ENCODE data around the gene MAPRE3. TPM values are rescaled to one million over a fixed set of nuclear protein-coding genes. Genes with fewer than 3 reads are reported as not detected.

The MAPRE3 gene
- total RNA-seq, 2 donors from 2014 or later, result 3.2 to 4.4 TPM

DNA sequence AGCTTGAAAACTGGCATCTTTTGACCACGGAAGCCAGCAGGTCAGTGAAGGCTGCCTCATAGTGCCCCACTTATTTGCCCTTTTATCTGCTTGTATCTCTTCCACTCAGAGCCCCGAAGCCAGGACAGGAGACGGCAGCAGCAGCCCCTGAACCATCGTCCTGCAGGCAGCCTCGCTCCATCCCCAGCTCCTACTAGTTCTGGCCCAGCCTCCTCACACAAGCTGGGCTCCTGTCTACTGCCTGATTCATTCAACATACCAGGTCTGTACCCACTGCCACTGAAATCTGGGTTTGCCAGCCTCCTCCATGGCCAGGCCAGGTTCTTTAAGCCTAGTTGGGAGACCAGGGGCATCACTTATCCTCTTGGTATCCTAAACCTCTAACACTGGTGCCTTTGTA lies 96.9 kb downstream of the MAPRE3 start:
- H3K4me3 Mint-ChIP-seq, result no peak overlapping the region
- H3K36me3 Mint-ChIP-seq (ENCODE audit: low read depth), result peaks cover 65% of the 10 kb centered on the region
- H3K4me3 ChIP-seq (ENCODE audit: low read length), result no peak overlapping the region
- no peaks in the 10 kb centered on the region for H3K9me3 ChIP-seq (ENCODE audit: control insufficient read depth, low read length)
- peaks cover 56% of the 10 kb centered on the region for H3K36me3 ChIP-seq (ENCODE audit: control insufficient read depth, insufficient read depth, low read length)
- no peaks in the 10 kb centered on the region for H3K27me3 ChIP-seq (ENCODE audit: control insufficient read depth, insufficient read depth, low read length, poor library complexity, severe bottlenecking)
- H3K27ac Mint-ChIP-seq, result no peak overlapping the region
- no peak for TF ChIP-seq CTCF (conservative IDR thresholded peaks at IDR 0.05)
- no peaks in the 10 kb centered on the region for H3K27me3 Mint-ChIP-seq (ENCODE audit: insufficient read depth)
- H3K9ac ChIP-seq (ENCODE audit: extremely low read depth, low read length, poor library complexity, severe bottlenecking), result no peak overlapping the region
- 96 to 98% methylated on average over 5 of the region's 5 CpGs for WGBS, 2 experiments (ENCODE audit: insufficient coverage in 1 of 2, insufficient read length in 1 of 2)
- no peaks in the 10 kb centered on the region for H3K9me3 Mint-ChIP-seq
- no peak for DNase-seq
- H3K4me1 ChIP-seq (ENCODE audit: control insufficient read depth, insufficient read depth, low read length), result peaks cover 4% of the 10 kb centered on the region
- no peak overlapping the region for H3K27ac ChIP-seq (ENCODE audit: low read depth, low read length)
- H3K4me1 Mint-ChIP-seq, result peaks cover 12% of the 10 kb centered on the region

DNA sequence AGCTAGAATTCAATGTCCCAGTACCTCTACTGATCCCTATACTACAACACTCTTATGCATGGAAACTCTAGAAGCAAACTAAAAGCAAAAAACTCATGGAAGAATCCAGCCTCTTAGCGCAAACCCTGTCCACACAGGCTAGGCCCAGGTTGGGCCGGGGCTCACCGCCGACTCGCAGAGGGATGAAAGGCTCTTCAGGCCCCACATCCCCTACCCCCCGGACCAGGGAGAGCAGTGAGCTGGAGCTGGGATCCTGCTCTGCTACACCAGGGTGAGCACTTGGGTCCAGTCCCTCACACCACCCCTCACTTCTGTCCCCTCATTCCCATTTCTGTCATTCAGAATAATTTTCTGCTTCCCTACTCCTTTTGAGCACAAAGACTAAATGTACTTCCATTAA lies 99.0 kb downstream of the MAPRE3 start:
- H3K4me3 ChIP-seq (ENCODE audit: low read length), result peak overlapping the region; percentile 100
- H3K36me3 ChIP-seq (ENCODE audit: control insufficient read depth, insufficient read depth, low read length), result peaks cover 49% of the 10 kb centered on the region
- H3K4me3 Mint-ChIP-seq, result peak overlapping the region; percentile 95
- TF ChIP-seq CTCF (conservative IDR thresholded peaks at IDR 0.05), result no peak
- H3K27ac ChIP-seq (ENCODE audit: low read depth, low read length), result no peak overlapping the region
- H3K27me3 ChIP-seq (ENCODE audit: control insufficient read depth, insufficient read depth, low read length, poor library complexity, severe bottlenecking), result no peaks in the 10 kb centered on the region
- peak overlapping the region; percentile 1 for H3K9ac ChIP-seq (ENCODE audit: extremely low read depth, low read length, poor library complexity, severe bottlenecking)
- H3K27ac Mint-ChIP-seq, result no peak overlapping the region
- no peaks in the 10 kb centered on the region for H3K27me3 Mint-ChIP-seq (ENCODE audit: insufficient read depth)
- peaks cover 19% of the 10 kb centered on the region for H3K4me1 Mint-ChIP-seq
- peaks cover 7% of the 10 kb centered on the region for H3K4me1 ChIP-seq (ENCODE audit: control insufficient read depth, insufficient read depth, low read length)
- peaks cover 47% of the 10 kb centered on the region for H3K36me3 Mint-ChIP-seq (ENCODE audit: low read depth)
- H3K9me3 ChIP-seq (ENCODE audit: control insufficient read depth, low read length), result no peaks in the 10 kb centered on the region
- no peaks in the 10 kb centered on the region for H3K9me3 Mint-ChIP-seq
- DNase-seq, result no peak
- 93 to 100% methylated on average over 4 to 6 of the region's 6 CpGs for WGBS, 2 experiments (ENCODE audit: insufficient coverage in 1 of 2, insufficient read length in 1 of 2)

GRCh38 chr2:27069961-27070618 lies 99.7 kb downstream of the MAPRE3 start:
- H3K27ac ChIP-seq (ENCODE audit: low read depth, low read length), result no peak overlapping the region
- no peaks in the 10 kb centered on the region for H3K9me3 Mint-ChIP-seq

More at GRCh38 chr2:27069961-27070618, 99.7 kb downstream of the MAPRE3 start:
- 90 to 94% methylated on average over 6 to 8 of the region's 8 CpGs for WGBS, 2 experiments (ENCODE audit: insufficient coverage in 1 of 2, insufficient read length in 1 of 2)
- TF ChIP-seq CTCF (conservative IDR thresholded peaks at IDR 0.05), result no peak
- Histone ChIP-seq H3K4me3 (ENCODE audit: low read length) (peak overlapping the region; percentile 100), H3K36me3 (ENCODE audit: control insufficient read depth, insufficient read depth, low read length) (peaks cover 46% of the 10 kb centered on the region), H3K9me3 (ENCODE audit: control insufficient read depth, low read length) (no peaks in the 10 kb centered on the region), H3K27me3 (ENCODE audit: control insufficient read depth, insufficient read depth, low read length, poor library complexity, severe bottlenecking) (no peaks in the 10 kb centered on the region), H3K9ac (ENCODE audit: extremely low read depth, low read length, poor library complexity, severe bottlenecking) (peak overlapping the region; percentile 81), H3K4me1 (ENCODE audit: control insufficient read depth, insufficient read depth, low read length) (peaks cover 7% of the 10 kb centered on the region)
- H3K4me3 Mint-ChIP-seq, result peak overlapping the region; percentile 95
- no peaks in the 10 kb centered on the region for H3K27me3 Mint-ChIP-seq (ENCODE audit: insufficient read depth)
- peaks cover 43% of the 10 kb centered on the region for H3K36me3 Mint-ChIP-seq (ENCODE audit: low read depth)
- peaks cover 19% of the 10 kb centered on the region for H3K4me1 Mint-ChIP-seq
- no peak for DNase-seq
- peak overlapping the region; percentile 80 for H3K27ac Mint-ChIP-seq
